Putamen (tissue), 1 donor: ENCODE measurements around the gene SLCO3A1.
"Not testable (repeated sequence)": the region's sequence is repeated elsewhere in the genome, so short reads cannot be mapped to it uniquely, and the experiment has no call there.

Experiments
- DNase-seq: peaks from one replicate; pipeline ENCODE4 v3.0.0-alpha.2; 2016; ENCODE audit warnings: low spot score

Gene SLCO3A1

GRCh38 chr15:92035961-92036360, 182.5 kb downstream of the SLCO3A1 start:
- DNase-seq: no peak

GRCh38 chr15:92037491-92037890, 184.0 kb downstream of the SLCO3A1 start:
- DNase-seq: no peak

- no peak for DNase-seq
Measured at GRCh38 chr15:92040350-92040749, 186.8 kb downstream of the SLCO3A1 start.

- DNase-seq: no peak
Measured at GRCh38 chr15:92041371-92041770, 187.9 kb downstream of the SLCO3A1 start.

- DNase-seq: no peak
Measured at GRCh38 chr15:92043283-92043682, 189.8 kb downstream of the SLCO3A1 start.

- DNase-seq: no peak
Measured at GRCh38 chr15:92044203-92044909, 190.8 kb downstream of the SLCO3A1 start.

GRCh38 chr15:92047900-92048299, 194.4 kb downstream of the SLCO3A1 start:
- no peak for DNase-seq

- DNase-seq: no peak
Measured at GRCh38 chr15:92048739-92049138, 195.2 kb downstream of the SLCO3A1 start.

GRCh38 chr15:92049290-92049989, 195.9 kb downstream of the SLCO3A1 start:
- no peak for DNase-seq

- DNase-seq: no peak
Measured at GRCh38 chr15:92050220-92050898, 196.9 kb downstream of the SLCO3A1 start.

- DNase-seq: no peak
Measured at GRCh38 chr15:92051716-92052115, 198.2 kb downstream of the SLCO3A1 start.

GRCh38 chr15:92053753-92054316, 200.3 kb downstream of the SLCO3A1 start:
- no peak for DNase-seq

GRCh38 chr15:92056875-92057274, 203.4 kb downstream of the SLCO3A1 start:
- no peak for DNase-seq

- DNase-seq: no peak
Measured at GRCh38 chr15:92059036-92059970, 205.8 kb downstream of the SLCO3A1 start.

- not testable (repeated sequence) for DNase-seq
Measured at GRCh38 chr15:92059971-92060311, 206.4 kb downstream of the SLCO3A1 start.

- no peak for DNase-seq
Measured at GRCh38 chr15:92061511-92062195, 208.1 kb downstream of the SLCO3A1 start.

- no peak for DNase-seq
Measured at GRCh38 chr15:92062505-92062904, 209.0 kb downstream of the SLCO3A1 start.

- peak; percentile 35 for DNase-seq
Measured at GRCh38 chr15:92068121-92068520, 214.6 kb downstream of the SLCO3A1 start.

GRCh38 chr15:92069308-92070250, 216.1 kb downstream of the SLCO3A1 start:
- DNase-seq: peak; percentile 44

- DNase-seq: not testable (repeated sequence)
Measured at GRCh38 chr15:92070251-92070650, 216.7 kb downstream of the SLCO3A1 start.
